ENCODE data around the gene AKR1C1.
"Not testable (repeated sequence)": the region's sequence is repeated elsewhere in the genome, so short reads cannot be mapped to it uniquely, and the experiment has no call there.

The AKR1C1 gene

DNA sequence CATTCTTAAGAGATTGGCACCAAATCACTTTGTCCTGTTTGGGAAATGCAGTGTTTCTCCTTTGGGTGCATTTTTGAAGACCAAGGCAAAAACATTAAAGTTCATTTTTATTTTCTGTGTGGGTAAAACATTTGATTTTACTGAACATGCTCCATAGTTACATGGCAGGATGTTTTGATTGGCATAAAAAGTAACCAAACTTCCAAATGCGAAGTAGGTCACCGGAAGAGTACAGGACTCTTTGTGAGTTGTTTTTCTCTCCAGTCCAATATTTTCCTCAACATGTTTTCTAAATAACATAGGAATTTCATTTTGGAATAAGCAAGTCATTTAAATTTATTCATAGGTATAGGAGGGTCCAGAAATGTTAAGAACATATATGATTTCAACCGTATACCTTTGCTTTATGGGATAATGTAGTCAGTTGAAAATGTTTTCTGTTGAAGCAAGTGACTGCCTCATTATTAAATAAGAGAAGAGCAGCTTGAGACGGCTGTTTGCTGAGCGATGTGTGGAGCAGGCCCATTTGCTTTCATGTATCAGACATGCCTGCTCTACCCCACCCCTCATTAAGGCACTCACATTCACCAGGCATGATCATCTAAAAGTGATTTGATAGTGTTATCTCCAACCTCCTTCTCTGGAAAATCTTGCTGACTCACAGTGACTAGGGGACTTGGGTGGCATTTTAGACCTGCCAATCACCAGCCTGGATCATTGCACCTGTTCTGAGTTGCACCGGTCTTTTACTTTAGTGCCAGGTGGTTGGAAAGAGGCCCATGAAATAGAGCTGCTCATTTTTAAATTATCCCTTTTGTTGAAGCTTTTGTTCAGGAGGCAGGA is 56.8 kb downstream of the AKR1C1 start:
- not testable (repeated sequence) for DNase-seq

DNA sequence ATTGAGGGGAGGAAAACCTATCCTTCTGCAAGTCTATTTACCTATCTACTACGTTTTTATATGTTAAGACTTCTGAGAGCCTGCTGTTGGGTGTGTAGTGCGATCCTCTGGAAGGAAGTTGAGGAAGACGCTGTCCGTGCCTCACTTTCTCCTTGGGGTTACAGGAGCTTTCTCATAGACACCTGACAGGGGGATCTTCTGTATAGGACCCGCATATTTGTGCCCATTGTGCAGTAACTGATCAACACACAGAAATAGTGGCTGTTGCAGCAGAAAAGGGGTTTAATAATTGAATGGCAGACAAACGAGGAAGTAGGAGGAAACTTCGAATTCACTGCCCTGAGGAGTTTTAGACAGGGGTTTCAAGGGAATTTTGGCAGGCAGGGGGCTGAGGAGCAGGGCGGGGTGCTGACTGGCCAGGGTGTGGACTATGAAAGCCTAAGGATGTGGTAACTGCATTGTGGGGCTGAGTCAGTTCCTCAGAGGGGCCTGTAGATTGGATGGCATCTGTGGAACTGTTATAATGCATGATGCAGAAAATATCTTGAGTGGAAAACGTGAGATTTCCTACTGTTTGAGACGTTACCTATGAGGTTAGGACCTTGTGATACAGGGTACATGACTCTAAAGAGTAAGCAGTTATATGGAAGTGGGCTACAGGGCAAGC is 58.5 kb downstream of the AKR1C1 start:
- not testable (repeated sequence) for DNase-seq

DNA sequence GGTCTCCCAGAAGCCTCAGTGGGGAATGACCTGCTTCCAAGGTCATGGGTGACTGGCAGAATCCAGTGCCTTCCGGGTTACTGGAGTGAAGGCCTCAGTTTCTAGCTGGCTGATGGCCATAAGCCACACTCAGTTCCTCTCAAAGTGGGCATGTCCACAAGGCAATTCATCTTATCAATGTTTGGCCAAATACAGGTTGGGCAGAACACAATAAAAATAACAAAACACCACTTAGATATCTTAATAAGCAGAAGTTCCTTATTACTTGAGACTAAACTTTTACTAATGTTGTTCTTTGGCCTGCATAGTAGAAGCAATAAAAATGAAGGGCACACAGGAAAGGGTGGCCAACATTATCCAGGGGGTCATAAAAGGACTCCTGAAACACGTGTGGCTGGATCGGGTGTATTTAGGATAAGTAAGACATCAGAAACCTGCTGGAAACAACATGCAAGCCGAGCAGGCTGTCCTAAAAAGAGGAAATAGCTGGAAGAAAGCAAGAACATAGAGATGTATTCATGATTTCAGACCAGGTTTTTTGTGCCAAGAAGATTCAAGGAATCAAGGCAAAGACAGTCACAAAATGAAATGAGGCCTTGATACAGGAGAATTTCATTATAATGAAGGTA is 60.1 kb downstream of the AKR1C1 start:
- no peak for DNase-seq

DNA sequence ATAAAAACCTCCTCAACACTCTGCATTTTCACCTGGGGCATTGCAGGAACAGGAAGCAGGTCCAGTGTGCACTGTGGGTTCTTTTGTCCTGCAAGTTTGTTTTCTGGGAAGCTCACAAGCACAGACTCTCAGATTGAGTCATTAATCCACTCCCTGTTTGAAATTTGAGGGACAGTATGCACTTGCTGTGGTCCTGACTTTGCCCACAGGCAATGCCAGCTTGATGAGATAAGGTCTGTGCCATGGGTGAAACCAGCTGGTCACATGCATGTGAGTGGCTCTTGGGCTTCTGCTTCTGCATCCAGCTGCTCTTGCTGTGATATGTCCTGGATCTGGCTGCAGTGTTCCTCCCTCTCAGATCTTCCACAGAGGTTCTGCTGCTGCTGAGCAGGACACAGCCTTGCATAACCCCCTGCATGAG is 62.3 kb downstream of the AKR1C1 start:
- not testable (repeated sequence) for DNase-seq

DNA sequence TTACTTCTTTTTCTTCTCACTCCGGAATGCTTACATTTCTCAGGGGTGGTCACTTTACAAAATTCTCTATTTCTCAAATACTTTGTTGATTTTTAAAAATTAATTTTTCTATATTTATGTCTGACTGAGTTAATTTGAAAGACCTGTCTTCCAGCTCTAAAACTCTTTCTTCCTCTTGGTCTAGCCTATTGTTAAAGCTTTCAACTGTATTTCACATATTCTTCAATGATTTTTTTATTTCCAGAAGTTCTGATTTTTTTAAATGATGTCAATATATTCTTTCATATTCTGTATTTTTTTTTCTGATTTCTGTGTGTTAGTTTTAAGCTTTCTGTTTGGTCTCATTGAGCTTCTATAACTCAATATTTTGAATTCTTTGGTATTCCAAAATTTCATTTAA is 67.8 kb downstream of the AKR1C1 start:
- DNase-seq, result no peak

DNA sequence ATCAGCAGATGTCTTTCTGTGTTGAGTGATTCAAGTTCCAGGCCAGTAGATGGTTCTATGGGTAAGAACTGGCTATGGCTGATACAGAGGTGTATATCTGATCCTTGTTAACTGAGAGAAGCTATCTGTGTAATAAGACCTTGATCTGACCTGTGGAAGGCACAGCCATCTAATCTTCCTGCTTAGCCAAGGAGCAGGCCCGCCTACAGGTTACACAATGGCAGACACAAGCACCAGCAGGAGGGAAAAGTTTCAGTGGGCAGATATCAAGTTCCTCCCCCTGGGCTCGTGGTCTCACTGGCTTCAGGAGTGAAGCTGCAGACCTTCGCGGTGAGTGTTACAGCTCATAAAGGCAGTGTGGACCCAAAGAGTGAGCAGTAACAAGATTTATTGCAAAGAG is 68.4 kb downstream of the AKR1C1 start:
- DNase-seq, result not testable (repeated sequence)

DNA sequence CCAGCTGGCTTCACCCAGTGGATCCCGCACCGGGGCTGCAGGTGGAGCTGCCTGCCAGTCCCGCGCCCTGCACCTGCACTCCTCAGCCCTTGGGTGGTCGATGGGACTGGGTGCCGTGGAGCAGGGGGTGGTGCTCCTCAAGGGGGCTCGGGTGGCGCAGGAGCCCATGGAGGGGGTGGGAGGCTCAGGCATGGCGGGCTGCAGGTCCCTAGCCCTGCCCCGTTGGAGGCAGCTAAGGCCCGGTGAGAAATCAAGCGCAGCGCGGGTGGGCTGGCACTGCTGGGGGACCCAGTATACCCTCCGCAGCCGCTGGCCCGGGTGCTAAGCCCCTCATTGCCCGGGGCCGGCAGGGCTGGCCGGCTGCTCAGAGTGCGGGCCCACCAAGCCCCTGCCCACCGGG is 69.2 kb downstream of the AKR1C1 start:
- not testable (repeated sequence) for DNase-seq
